ENCODE measurements around the gene HS6ST2.

The HS6ST2 gene

DNA sequence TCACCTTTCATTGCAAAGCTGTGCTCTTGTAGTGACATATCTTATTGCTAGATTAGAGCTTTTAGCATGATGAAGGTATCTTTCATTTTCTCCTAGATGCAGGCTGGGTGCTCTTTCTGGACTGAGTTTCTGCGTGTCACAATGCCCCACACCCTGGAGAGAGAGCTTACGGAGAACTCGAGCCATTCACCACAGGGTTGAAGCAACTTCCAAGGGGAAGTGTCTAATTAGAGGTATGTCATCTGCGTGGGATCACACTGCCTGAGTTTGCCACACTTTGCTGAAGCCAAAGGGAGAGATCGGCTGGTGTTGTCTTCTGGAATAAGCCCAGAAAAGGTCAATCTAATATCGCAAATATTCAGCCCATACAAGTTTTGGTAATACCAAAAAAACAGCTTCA lies 290.3 kb downstream of the HS6ST2 start:
- DNase-seq, result no peak

DNA sequence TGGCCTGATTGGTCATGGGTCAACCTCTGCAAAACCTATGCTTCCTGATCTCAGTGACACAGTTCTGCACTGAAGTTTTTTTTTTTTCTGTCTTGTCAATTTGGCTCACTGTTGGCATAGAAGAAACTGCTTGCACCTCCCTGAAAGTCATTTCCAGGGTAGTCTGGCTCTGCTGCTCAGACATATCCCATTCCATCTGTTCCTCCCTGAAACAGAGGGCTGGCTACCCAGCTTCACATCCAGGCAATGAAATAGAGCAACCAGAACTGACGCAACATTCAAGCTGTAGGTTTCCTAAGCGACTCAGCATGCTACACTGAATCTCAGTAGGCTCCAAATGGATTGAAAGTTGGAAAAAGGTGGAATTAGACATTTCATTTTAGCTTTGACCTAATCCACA lies 292.8 kb downstream of the HS6ST2 start:
- DNase-seq, result peak in 1 of 2 donors; percentile 6

DNA sequence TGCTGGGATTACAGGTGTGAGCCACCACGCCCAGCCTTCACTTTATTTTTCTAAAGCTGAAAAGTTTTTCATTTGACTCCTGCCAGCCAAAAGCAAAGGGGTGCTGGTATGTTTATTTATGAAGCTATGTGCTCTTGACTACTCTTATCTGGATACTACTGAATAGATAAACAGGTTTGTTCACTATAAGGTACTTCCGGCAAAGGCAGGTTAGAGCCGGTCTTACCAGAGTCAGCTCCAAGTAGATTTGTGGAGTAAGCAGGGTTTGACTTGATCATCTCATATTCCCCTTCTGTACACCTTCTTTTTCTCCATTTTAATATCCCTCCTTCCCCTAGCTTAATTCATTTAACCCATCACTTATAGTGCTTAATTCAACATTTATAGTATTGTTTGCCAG lies 294.2 kb downstream of the HS6ST2 start:
- DNase-seq, result no peak

DNA sequence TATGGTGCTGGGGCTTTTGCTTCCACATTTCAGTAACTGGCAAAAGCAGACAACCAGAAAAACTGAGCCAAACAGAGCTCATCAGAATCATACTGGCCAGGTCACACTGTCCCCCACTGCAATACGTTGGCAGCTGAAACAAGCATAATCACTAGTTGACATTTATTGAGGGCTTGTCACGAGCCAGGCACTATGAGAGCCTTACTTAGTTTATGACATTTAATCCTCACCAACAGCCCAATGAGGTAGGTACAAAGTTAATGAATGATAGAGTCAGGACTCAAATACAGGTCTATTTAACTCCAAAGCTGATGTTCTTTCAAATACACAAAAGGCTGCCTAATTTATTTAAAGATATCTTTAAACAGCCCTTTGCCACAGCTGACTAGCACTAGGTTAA lies 295.6 kb downstream of the HS6ST2 start:
- DNase-seq, result no peak

DNA sequence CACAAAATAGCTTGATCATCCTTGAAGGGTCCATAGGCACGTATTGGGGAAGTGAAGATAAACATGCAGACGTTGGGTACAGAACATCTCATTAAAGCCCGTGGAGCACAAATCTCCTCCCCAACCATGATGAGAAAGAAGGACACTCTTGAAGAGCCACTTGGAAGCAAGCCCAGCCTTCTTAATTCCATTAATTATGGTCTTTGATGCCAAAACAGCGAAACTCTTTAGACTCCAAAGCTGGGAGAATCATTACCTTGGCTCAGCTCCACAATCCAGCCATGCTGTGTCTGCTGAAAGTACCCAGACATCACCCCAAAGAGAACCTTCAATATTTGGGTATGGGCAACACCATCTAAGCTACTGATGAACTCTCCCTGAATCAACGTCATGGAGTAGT lies 300.6 kb downstream of the HS6ST2 start:
- DNase-seq, result no peak

DNA sequence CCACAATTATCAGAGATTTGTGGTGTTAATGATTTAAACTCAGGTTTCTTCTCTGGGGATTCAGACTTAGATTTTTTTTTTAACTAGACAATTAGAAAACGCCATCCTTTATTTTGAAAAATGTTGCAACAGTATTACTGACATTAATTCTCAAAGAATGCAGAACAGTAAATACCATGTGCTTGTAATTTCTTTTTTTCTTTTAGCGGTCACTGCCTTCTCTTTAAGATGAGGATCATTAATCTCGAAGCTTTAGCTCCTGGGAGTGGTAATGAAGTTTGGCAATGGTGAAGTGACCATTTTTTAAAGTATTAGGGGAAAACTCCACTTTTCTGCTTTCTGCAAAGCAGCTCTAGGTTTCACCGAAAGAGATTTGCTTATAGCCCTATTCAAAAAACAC lies 305.6 kb downstream of the HS6ST2 start:
- no peak for DNase-seq

DNA sequence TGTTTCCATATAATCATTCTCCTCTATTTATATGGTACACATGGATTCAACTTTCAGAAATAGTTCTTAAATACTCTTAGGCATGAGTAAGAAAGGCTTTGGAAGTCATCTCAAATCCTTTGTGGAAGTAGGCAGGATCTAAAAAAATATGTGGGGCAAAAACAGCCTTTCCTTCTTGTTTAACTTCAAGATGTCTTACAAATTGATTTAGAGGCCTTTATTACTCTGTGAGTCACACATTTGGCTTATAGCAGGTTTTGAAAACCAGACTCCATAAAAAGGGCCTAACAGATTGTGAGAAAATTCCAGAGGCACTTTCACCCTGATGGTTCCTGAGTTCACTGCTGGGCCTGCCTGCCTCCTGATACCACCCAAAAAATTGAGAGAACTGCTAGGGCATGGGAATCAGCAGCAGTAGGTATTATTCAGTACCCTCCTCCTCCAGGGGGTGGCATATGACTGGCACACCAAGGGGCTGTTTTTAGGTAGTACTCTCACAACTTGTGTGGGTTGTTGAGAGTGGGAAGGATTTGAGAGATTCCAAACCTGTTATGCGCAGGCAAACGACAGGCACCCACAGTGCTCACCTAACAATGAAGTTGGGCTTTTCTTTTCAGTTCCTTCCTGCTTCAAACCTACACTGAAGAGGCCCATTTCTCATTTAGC lies 306.9 kb downstream of the HS6ST2 start:
- DNase-seq, result no peak

DNA sequence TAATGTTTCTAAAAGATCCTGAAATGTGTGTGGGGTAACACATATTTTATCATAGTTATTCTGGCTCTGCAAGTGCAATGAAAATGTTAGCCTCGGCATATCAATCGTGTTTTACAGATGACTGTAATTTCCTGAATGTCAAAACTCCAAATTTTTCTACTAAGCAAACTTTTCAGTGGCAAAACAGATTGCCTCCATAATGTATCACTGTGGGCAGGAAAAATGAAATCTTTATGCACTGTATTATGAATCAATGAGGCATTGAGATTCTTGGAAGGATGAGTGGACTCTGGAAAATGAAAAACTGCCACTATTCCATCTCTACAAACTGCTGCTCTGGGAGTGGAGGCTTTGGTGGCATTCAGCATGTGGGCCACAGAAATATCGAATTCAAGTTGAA lies 309.5 kb downstream of the HS6ST2 start:
- no peak for DNase-seq

DNA sequence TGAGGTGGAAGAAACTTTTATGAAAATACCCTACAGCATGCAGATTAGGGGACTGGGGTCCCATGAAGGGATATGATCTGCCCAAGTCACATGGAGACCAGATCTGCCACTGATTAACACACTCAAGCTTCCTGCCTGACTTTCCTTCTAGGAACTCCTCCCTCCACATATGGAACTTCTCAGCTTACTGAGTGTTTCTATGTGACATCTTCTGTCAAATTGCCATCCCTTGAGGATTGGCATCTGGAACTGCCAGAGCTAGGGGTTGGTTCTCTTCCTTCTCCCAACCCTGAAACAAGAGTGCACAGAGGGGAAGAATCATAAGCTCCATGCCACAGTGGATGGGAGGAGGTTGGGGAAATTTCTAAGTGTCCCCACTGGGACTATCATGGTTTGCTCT lies 319.0 kb downstream of the HS6ST2 start:
- DNase-seq, result no peak

DNA sequence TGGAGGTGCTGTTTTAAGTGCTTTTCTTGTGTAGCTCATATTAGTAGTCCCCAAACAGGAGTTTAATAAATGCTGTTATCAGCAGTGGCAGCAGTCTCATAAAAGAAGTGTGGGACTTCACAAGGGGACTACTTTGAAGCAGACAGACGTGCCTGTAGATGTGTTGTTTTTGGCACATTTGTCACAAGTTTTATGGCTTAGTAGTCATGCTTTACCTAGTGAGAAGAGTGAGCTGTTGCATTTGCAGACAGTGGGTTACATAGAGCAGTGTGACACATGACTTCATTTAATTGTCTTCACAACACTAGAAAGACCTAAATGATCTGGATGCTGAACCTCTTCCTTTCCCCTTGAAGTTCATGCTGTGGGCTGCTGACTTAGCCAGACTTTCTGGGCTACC lies 320.1 kb downstream of the HS6ST2 start:
- no peak for DNase-seq

DNA sequence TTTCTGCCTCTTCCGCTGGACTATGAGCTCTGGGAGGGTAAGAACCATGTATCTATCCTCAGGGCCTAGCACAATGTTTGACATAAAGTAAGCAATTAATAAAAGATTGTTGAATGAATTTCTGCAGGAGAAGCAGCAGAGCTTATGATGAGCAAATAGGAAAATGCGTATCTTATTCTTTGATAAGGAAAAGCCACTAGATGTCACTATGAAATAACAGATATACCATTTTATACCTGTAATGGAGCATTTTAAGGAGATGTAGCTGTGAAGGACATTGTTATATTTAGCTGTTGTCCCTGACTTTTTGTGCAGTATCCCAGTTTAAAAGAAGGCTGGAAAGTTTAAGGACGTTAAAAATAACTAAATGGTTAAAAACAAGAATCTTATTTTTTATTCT lies 322.3 kb downstream of the HS6ST2 start:
- no peak for DNase-seq

DNA sequence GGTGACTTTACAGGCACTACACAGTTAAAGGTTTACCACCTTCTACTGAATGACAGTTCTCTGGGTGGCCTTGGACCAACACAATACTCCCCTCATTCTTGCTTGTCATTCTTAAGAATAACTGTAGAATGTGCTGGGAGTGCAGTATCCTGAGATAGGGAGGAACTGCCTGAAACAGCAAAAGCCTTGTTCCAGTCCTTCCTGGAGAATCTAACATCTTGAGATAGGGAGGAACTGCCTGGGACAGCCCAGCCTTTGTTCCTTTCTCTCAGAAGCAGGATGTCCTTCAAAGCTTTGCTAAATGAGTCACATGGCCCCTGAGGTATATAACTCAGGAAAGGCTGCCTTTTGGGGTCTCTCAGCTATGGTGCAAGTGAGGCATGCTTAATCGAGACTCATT lies 323.9 kb downstream of the HS6ST2 start:
- DNase-seq, result no peak

DNA sequence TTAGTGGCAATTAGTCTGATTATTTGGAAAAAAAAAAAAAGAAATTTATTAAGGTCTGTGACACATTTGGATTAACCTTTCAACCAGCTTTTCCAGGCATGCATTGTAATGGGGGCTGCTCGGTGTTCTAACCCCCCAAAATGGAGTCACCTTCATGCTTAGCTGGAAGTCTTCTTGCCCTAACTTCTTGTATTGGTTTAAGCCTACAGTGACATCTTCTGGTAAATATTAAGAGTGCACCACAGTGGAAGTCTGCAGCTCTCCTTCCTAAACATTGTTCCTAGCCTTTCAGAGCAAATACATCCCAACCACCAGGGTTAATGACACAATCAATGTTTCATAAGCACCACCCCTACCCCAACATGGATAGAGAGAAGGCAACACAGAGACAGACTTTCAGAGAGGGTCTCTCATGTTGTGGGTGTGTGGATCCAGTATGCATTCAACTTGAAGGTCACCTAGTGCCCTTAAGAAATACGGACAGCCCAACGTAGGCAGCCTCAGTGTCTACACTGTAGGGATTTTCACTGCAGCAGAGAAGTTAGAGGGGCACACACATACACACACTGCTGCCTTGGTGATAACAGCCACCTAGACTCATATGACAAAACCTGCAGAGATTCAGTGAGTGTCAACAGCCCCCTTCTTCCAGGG lies 326.7 kb downstream of the HS6ST2 start:
- DNase-seq, result peak in 1 of 2 donors; percentile 5

DNA sequence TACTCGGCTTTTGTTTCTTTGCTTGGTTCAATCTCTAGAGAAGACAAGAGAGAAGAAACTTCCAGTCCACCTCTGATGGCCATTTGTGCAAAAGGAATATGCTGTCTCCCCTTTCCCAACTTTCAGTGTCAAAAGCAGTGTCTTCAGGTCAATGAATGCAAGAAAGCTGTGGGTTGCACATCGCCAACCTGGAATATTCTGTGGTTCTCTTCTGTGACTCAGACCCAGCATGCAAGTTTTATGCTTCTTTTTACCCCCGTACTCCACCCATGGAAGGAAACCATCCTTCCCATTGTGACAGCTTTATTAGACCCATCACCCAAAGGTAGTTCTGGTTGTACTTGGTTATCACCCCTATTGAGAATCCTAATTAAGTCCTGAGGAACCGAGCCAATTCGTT lies 334.0 kb downstream of the HS6ST2 start:
- no peak for DNase-seq

DNA sequence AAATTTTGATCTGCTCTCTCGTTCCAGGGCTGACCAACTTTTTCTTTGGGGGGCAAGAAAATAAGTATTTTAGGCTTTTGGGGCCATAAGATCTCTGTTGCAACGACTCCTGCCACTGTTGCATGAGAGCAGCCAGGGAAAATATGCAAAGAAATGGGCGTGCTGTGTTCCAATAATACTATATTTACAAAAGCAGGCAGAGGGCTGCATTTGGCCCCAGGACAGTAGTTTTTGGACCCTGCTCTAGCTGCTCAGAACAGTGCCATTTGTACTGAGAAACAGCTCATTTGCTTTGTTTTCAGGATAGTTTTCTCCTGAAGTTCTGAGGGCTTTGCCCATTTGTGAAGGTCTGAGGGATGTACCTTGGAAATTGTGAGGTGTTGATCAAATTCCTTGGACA lies 334.5 kb downstream of the HS6ST2 start:
- DNase-seq, result no peak

DNA sequence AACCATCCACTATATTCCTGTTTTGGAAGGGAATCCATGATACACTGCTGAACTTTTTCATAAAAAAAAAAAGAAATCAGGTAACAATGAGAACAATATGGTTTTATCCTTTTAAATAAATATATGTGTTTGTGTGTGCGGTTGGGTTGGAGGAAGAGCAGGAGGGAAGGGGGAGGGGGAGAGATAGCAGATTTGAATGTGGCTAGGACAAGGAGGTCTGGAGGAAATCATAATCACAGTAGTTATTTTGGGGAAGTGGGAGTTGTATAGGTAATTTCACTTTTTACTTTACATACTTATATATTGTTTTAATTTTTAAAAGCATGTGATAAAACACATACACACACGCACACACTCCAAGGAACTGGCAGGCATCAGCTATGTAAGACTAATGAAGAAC lies 335.1 kb downstream of the HS6ST2 start:
- DNase-seq, result no peak

DNA sequence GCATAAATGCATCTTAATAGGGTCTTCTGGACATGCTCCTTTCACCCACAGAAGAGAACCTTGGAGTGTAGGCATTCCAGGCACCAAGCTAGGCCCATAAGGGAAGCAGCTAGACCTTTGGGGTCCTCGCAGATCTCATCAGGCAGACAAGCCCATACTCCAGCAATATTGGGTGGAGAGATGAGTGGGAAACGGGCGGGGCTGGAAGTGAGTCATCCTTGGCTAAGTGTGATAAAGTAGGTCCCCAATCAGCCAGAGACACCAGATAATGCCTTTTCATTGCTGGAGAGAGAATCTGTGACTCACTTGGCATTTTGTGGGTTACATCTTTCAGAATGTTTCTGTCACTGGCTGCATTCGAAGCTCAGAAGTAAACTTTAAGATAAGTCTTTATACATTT lies 336.3 kb downstream of the HS6ST2 start:
- DNase-seq, result no peak

DNA sequence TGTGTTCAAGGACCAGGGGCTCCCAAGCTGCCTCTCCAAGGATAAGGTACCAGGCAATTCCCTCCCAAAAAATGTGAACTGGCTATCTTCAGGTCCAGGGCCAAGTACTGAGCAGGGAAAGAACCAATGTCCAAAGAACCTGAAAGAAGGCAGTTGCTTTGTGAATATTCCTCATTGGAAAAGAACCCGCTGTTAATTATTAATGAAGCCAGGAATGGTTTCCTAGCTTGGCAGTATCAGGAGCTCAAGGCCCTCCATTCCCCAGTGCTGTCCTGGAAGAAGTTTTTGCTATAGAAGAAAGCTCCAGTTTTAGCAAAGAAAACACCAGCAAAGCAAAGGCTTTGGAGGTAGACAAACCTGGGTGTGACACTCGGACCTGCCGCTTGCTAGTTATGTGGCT lies 339.6 kb downstream of the HS6ST2 start:
- DNase-seq, result no peak

DNA sequence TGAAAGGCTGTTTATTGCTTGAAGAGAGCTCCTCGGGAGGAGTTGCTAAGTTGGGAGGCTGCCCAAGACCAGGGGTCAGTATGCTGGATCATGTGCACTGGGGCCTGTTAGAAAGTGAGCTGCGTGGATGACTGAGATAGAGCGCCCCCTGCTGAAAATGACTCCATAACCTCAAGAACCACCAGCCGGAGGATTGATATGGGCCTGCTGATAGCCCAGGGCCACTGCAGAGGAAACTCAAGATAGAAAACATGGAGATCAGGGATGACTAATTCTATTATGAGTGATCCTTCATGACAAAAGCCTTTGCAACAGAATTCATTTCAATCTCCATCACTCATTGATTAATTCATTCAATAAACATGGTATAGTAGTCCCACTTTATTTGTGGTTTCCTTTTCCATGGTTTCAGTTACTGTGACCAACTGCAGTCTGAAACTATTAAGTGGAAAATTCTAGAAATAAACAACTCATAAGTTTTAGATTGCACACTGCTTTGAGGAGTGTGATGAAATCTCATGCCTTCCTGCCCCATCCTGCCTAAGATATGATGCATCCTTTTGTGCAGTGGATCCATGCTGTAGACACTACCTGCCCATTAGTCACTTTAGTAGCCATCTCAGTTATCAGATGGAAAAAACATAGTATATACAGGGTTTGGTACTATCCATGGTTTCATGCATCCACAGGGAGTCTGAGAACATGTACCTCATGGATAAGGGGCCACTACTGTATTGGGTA lies 342.9 kb downstream of the HS6ST2 start:
- peak in 1 of 2 donors; percentile 0 for DNase-seq

DNA sequence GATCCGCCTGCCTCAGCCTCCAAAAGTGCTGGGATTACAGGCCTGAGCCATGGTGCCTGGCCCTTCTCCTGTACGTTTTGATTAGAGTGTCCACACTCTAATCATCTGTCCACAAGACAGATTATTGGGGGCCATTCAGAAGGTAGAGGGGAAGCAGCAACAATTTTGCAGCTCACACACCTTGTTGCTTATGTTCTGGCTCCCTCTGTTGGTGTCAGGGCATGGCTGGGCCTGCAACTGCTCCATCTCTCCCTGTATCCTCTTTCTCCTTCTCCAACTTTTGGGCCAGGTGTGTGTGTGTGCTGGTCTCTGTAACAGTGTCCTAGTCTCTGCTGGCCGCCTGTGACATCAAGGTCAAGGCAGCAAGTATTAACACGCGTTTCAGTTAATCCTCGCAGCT lies 344.1 kb downstream of the HS6ST2 start:
- DNase-seq, result no peak

DNA sequence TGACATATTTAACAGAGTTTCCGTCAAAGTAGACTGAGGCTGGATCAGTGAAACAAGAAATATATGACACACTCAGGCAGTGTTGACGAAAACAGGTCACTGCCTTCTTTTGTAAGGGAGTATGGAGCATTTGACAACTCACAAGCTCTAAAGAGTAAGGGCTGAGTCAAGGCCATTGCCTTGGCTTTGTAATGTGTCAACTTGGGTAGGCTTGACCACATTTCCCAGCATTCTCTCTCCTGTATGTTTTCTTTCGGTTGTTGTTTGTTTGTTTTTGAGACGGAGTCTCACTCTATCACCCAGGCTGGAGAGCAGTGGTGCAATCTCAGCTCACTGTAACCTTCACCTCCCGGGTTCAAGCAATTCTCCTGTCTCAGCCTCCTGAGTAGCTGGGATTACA lies 344.6 kb downstream of the HS6ST2 start:
- DNase-seq, result no peak

DNA sequence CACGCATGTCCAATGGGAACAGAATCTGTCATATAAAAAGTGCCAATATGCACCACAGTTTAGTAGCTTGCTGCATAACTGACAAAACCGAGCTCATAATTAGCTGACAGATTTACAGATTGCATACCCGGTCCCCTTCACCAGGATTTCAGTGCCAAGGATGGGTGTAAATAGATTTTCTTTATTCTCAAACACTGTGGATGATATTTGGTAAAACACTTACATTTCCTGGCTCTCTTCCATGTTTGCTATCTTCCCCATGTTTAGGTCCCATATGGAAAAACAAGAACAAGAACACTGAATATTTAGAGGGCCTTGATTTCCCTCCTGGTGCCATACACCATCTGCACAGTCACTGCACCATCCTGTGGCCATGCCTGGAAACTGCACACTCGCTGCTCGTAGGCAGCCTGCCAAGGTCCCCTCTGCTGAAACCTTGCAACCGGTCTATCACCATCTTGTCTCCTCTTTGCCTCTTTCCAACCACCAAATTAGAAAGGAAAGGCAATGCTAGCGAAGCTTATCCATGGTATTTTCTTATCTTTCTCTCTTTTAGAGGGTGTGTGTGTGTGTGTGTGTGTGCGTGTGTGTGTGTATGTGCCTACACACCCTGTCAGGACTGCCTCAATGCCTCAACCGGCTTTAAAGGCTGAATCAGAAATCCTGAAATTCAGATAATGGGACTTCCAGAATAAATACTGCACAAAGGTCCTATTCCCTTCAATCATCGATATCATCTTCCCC lies 345.4 kb downstream of the HS6ST2 start:
- peak in 1 of 2 donors; percentile 4 for DNase-seq

DNA sequence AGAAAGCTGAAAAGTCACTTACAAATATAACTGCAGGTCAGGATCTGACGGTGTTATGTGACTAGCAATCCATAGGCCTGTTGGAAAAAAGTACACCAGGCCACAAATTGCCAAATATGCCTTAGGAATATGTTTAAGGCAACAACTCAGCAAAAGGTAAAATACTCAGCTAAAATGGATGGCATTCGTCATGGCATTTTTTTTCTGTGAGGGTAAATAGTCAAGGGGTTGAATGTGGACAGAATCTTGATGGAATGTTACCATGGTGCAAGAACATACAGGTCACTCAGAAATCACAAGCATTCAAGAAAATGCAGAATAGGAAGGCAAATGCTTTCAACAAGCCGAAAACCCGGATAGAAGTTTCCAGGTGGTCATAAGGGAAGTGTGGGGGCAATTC lies 347.9 kb downstream of the HS6ST2 start:
- DNase-seq, result no peak
